Naive thymus-derived CD4-positive, alpha-beta T cell (primary cell): ENCODE measurements around the gene ACSL5. TPM values are rescaled to one million over a fixed set of nuclear protein-coding genes. Genes with fewer than 3 reads are reported as not detected.

Experiments
- ATAC-seq: fragments of 150-1000 bp; cut with Tn5 transposase; 2 replicates; pipeline ENCODE4 v1.10.0; 2021; ENCODE audit warnings: mild to moderate bottlenecking, moderate library complexity
- CTCF ChIA-PET: fragments of 350-600 bp; sonication (Branson Sonifier 250); formaldehyde crosslinking; loops from one replicate; lab custom pipeline; 2021; ENCODE audit warnings: antibody characterized with exemption; lab: Charles Lee
- POLR2A ChIA-PET: fragments of 350-600 bp; sonication (Branson Sonifier 250); formaldehyde crosslinking; loops from one replicate; lab custom pipeline; 2021; ENCODE audit warnings: antibody characterized with exemption, inconsistent platforms; lab: Charles Lee
- DNase-seq, 9 donors: peaks; one replicate each; pipeline versions ENCODE4 v3.0.0 to v3.0.0-alpha.2; 2020 to 2022; ENCODE audit warnings: mixed read lengths in 1 of 9
- H3K27ac ChIP-seq: one replicate; pipeline ENCODE4 v1.7.0; 2013; ENCODE audit warnings: mild to moderate bottlenecking, low read depth, low read length, moderate library complexity
- H3K27me3 ChIP-seq, 2 donors: one replicate each; pipeline ENCODE4 v1.7.0; 2013; ENCODE audit warnings: low read length in 2 of 2, mild to moderate bottlenecking in 2 of 2, moderate library complexity in 2 of 2; ENCODE audit not compliant: control insufficient read depth in 2 of 2, insufficient read depth in 2 of 2
- H3K36me3 ChIP-seq, 3 experiments: 1 replicate in 2 of 3; 2 replicates in 1 of 3; pipeline ENCODE4 v1.7.0; 2013; ENCODE audit warnings: low read length in 3 of 3, mild to moderate bottlenecking in 3 of 3, moderate library complexity in 1 of 3; ENCODE audit not compliant: insufficient read depth in 3 of 3, control insufficient read depth in 2 of 3
- H3K4me1 ChIP-seq, 2 donors: one replicate each; pipeline ENCODE4 v1.7.0; 2013; ENCODE audit warnings: low read length in 2 of 2, mild to moderate bottlenecking in 2 of 2, moderate library complexity in 1 of 2; ENCODE audit not compliant: control insufficient read depth in 2 of 2, insufficient read depth in 2 of 2
- H3K4me3 ChIP-seq: 2 replicates; pipeline ENCODE4 v1.7.0; 2013; ENCODE audit warnings: mild to moderate bottlenecking, low read length
- H3K9me3 ChIP-seq, 3 experiments: 1 replicate in 2 of 3; 2 replicates in 1 of 3; pipeline ENCODE4 v1.7.0; 2013; ENCODE audit warnings: low read length in 3 of 3; ENCODE audit not compliant: control insufficient read depth in 2 of 3
- H3K27ac Mint-ChIP-seq, 9 donors: one replicate each; pipeline ENCODE4 v1.8.0; 2020 to 2022; ENCODE audit warnings: mixed read lengths in 9 of 9, mild to moderate bottlenecking in 8 of 9, moderate library complexity in 5 of 9, inconsistent platforms in 2 of 9
- H3K27me3 Mint-ChIP-seq, 5 donors: one replicate each; pipeline ENCODE4 v1.8.0; 2021 to 2022; ENCODE audit warnings: mixed read lengths in 5 of 5, mild to moderate bottlenecking in 1 of 5
- H3K36me3 Mint-ChIP-seq, 5 donors: one replicate each; pipeline ENCODE4 v1.8.0; 2020 to 2022; ENCODE audit warnings: mixed read lengths in 5 of 5, mild to moderate bottlenecking in 3 of 5, inconsistent platforms in 1 of 5
- H3K4me1 Mint-ChIP-seq, 7 donors: one replicate each; pipeline ENCODE4 v1.8.0; 2020 to 2022; ENCODE audit warnings: mixed read lengths in 7 of 7, mild to moderate bottlenecking in 3 of 7, inconsistent platforms in 1 of 7
- H3K4me3 Mint-ChIP-seq, 10 donors: one replicate each; pipeline ENCODE4 v1.8.0; 2020 to 2022; ENCODE audit warnings: mild to moderate bottlenecking in 10 of 10, mixed read lengths in 10 of 10, moderate library complexity in 6 of 10, inconsistent platforms in 2 of 10
- H3K9me3 Mint-ChIP-seq, 11 donors: one replicate each; pipeline ENCODE4 v1.8.0; 2020 to 2022; ENCODE audit warnings: mixed read lengths in 11 of 11, mild to moderate bottlenecking in 4 of 11, inconsistent platforms in 1 of 11, moderate library complexity in 1 of 11
- intact Hi-C, 2 donors: fragments of 100-400 bp; cut with micrococcal nuclease; formaldehyde crosslinking; loops; one replicate each; pipeline ENCODE4 v1.15.1; 2023
- polyA plus RNA-seq, 2 donors: library from polyadenylated mRNA; unstranded; fragments of 300-500 nt; fragmentation: Illumina TruSeq; gene quantifications; one replicate each; pipeline ENCODE4 v1.2.3, GENCODE V29; 2021
- total RNA-seq, 6 experiments: library from RNA in 5 of 6; stranded (reverse) in 5 of 6; gene quantifications; 1 replicate in 5 of 6; 2 replicates in 1 of 6; pipeline ENCODE4 v1.2.3 and lab custom pipeline; 2021 to 2026

Gene ACSL5
- total and polyA plus RNA-seq, 7 experiments from 2014 or later = 30.3 to 72.5 (median 39.7) TPM

DNA sequence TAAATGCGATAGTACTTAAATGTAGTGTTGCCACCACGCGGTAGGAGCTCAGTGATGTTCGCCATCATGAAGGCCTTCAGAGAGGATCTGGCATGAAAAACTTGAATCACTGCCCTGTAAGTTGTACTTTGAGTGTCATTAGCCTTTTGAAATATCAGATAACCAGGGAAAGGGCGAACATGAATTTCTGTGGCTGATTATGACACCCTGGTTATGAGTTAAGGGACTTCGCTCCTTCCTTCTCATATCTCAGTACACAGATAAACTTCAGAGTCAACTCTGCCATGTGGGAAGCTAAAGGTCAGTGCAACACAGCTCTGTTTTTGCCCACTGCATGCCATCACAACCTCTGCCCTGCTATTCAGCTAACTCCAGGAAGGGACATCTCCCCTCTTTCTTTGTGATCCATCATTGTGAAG, 8.9 kb upstream of the ACSL5 start:
- peak; percentile 27 for ATAC-seq
- Mint-ChIP-seq H3K9me3 (no peaks in the 10 kb centered on the region), H3K4me3 (no peak overlapping the region), H3K36me3 (no peaks in the 10 kb centered on the region), H3K4me1 (peaks cover 0 to 10% (median 0%) of the 10 kb centered on the region in 7 donors), H3K27me3 (peaks cover 0 to 16% (median 0%) of the 10 kb centered on the region in 5 donors), H3K27ac (no peak overlapping the region)
- Histone ChIP-seq H3K4me3 (no peak overlapping the region), H3K36me3 (no peaks in the 10 kb centered on the region), H3K27ac (no peak overlapping the region), H3K9me3 (no peaks in the 10 kb centered on the region), H3K27me3 (no peaks in the 10 kb centered on the region), H3K4me1 (peaks cover 0 to 16% of the 10 kb centered on the region in 2 donors)
- POLR2A ChIA-PET = no interaction called here
- no peak for DNase-seq
- CTCF ChIA-PET = no interaction called here
- intact Hi-C loops = no loop called here

GRCh38 chr10:112365451-112365850, 8.5 kb upstream of the ACSL5 start:
- H3K4me3 Mint-ChIP-seq = no peak overlapping the region
- H3K27me3 Mint-ChIP-seq = peaks cover 0 to 16% (median 0%) of the 10 kb centered on the region in 5 donors
- intact Hi-C loops = no loop called here
- DNase-seq (no peak), ATAC-seq (no peak)
- H3K27me3 ChIP-seq = no peaks in the 10 kb centered on the region
- H3K4me1 ChIP-seq = peaks cover 0 to 16% of the 10 kb centered on the region in 2 donors
- no peaks in the 10 kb centered on the region for H3K36me3 ChIP-seq
- no peaks in the 10 kb centered on the region for H3K9me3 ChIP-seq
- no peak overlapping the region for H3K27ac Mint-ChIP-seq
- CTCF ChIA-PET = no interaction called here
- no peaks in the 10 kb centered on the region for H3K36me3 Mint-ChIP-seq
- POLR2A ChIA-PET = no interaction called here
- H3K4me1 Mint-ChIP-seq = peaks cover 0 to 10% (median 0%) of the 10 kb centered on the region in 7 donors
- H3K9me3 Mint-ChIP-seq = no peaks in the 10 kb centered on the region
- no peak overlapping the region for H3K27ac ChIP-seq
- H3K4me3 ChIP-seq = no peak overlapping the region

DNA sequence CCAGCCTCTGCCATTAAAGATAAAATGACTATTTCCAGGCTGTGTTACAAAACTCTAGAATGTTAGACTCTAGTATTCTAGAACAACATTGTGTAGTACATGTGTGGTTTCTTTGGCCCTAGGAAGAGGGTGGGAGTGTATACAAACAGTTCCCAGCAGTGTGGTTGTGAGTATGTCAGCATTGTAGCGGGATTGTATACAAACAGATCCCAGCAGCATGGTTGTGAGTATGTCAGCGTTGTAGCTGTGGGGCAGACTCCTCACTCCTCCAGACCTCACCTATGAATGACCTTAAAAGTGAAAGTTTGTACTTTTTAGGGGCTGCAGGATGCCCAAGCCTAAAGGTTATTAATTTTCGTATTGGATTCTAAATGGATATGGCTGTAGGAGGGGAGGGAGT, 6.9 kb upstream of the ACSL5 start:
- Histone ChIP-seq H3K36me3 (no peaks in the 10 kb centered on the region), H3K4me1 (peaks cover 0 to 16% of the 10 kb centered on the region in 2 donors), H3K4me3 (no peak overlapping the region), H3K9me3 (no peaks in the 10 kb centered on the region), H3K27me3 (no peaks in the 10 kb centered on the region), H3K27ac (no peak overlapping the region)
- peaks cover 0 to 12% (median 0%) of the 10 kb centered on the region in 5 donors for H3K27me3 Mint-ChIP-seq
- intact Hi-C loops = no loop called here
- H3K36me3 Mint-ChIP-seq = no peaks in the 10 kb centered on the region
- H3K4me1 Mint-ChIP-seq = peaks cover 0 to 10% (median 0%) of the 10 kb centered on the region in 7 donors
- H3K4me3 Mint-ChIP-seq = no peak overlapping the region
- DNase-seq (no peak), ATAC-seq (no peak)
- no peak overlapping the region for H3K27ac Mint-ChIP-seq
- ChIA-PET POLR2A (no interaction called here), CTCF (no interaction called here)
- H3K9me3 Mint-ChIP-seq = peaks cover 0 to 3% (median 0%) of the 10 kb centered on the region in 11 donors

- DNase-seq (no peak), ATAC-seq (no peak)
- Histone ChIP-seq H3K4me3 (no peak overlapping the region), H3K9me3 (no peaks in the 10 kb centered on the region), H3K27me3 (no peaks in the 10 kb centered on the region), H3K36me3 (no peaks in the 10 kb centered on the region), H3K4me1 (peaks cover 0 to 16% of the 10 kb centered on the region in 2 donors), H3K27ac (no peak overlapping the region)
- H3K36me3 Mint-ChIP-seq = no peaks in the 10 kb centered on the region
- H3K27me3 Mint-ChIP-seq = peaks cover 0 to 10% (median 0%) of the 10 kb centered on the region in 5 donors
- no peak overlapping the region for H3K4me3 Mint-ChIP-seq
- CTCF ChIA-PET = no interaction called here
- POLR2A ChIA-PET = no interaction called here
- no peak overlapping the region for H3K27ac Mint-ChIP-seq
- intact Hi-C loops = no loop called here
- peaks cover 0 to 3% (median 0%) of the 10 kb centered on the region in 11 donors for H3K9me3 Mint-ChIP-seq
- H3K4me1 Mint-ChIP-seq = peaks cover 0 to 10% (median 0%) of the 10 kb centered on the region in 7 donors
Observed at GRCh38 chr10:112367516-112367915, 6.4 kb upstream of the ACSL5 start.

DNA sequence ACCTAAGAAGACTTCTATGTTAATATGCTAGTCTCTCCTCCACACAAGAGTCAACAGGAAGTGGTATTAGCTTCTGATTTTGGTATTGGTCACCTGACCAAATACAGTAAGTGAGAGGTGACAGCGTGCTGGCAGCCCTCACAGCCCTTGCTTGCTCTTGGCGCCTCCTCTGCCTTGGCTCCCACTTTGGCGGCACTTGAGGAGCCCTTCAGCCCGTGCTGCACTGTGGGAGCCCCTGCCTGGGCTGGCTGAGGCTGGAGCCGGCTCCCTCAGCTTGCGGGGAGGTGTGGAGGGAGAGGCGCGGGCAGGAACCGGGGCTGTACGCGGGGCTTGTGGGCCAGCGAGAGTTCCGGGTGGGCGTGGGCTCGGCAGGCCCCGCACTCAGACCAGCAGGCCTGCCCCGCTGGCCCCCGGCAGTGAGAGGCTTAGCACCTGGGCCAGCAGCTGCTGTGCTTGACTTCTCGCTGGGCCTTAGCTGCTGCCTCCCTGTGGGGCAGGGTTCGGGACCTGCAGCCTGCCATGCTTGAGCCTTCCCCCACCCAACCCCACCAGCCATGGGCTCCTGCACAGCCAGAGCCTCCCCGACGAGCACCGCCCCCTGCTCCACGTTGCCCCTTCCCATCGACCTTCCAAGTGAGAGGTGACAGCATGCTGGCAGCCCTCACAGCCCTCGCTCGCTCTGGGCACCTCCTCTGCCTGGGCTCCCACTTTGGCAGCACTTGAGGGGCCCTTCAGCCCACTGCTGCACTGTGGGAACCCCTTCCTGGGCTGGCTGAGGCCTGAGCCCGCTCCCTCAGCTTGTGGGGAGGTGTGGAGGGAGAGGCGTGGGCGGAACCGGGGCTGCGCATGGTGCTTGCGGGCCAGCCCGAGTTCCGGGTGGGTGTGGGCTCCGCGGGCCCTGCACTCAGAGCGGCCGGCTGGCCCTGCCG, 4.2 kb upstream of the ACSL5 start:
- Mint-ChIP-seq H3K27ac (peak overlapping the region in 1 of 9 donors; percentile 13), H3K9me3 (peaks cover 0 to 3% (median 0%) of the 10 kb centered on the region in 11 donors), H3K27me3 (peaks cover 0 to 10% (median 0%) of the 10 kb centered on the region in 5 donors), H3K4me3 (no peak overlapping the region), H3K4me1 (peaks cover 8 to 22% (median 13%) of the 10 kb centered on the region in 7 donors), H3K36me3 (no peaks in the 10 kb centered on the region)
- Histone ChIP-seq H3K36me3 (no peaks in the 10 kb centered on the region), H3K27ac (no peak overlapping the region), H3K9me3 (no peaks in the 10 kb centered on the region), H3K4me1 (peaks cover 0 to 22% of the 10 kb centered on the region in 2 donors), H3K27me3 (no peaks in the 10 kb centered on the region), H3K4me3 (no peak overlapping the region)
- ATAC-seq (peak; percentile 82), DNase-seq (peak in 1 of 9 donors; percentile 9)
- ChIA-PET POLR2A (no interaction called here), CTCF (no interaction called here)
- intact Hi-C loops = loop anchor here in 1 of 2 donors (10.0 kb wide), 1 partner anchor 1805 kb away; the partner anchor contains the start of genes CCDC186 and TDRD1

GRCh38 chr10:112370424-112370819, 3.5 kb upstream of the ACSL5 start:
- Histone ChIP-seq H3K27me3 (no peaks in the 10 kb centered on the region), H3K4me3 (no peak overlapping the region), H3K27ac (no peak overlapping the region), H3K36me3 (no peaks in the 10 kb centered on the region), H3K4me1 (peaks cover 0 to 25% of the 10 kb centered on the region in 2 donors), H3K9me3 (no peaks in the 10 kb centered on the region)
- ATAC-seq (no peak), DNase-seq (no peak)
- no peak overlapping the region for H3K27ac Mint-ChIP-seq
- peaks cover 14 to 29% (median 20%) of the 10 kb centered on the region in 7 donors for H3K4me1 Mint-ChIP-seq
- H3K4me3 Mint-ChIP-seq = no peak overlapping the region
- POLR2A ChIA-PET = no interaction called here
- H3K9me3 Mint-ChIP-seq = peaks cover 0 to 3% (median 0%) of the 10 kb centered on the region in 11 donors
- CTCF ChIA-PET = no interaction called here
- peaks cover 0 to 6% (median 0%) of the 10 kb centered on the region in 5 donors for H3K27me3 Mint-ChIP-seq
- no peaks in the 10 kb centered on the region for H3K36me3 Mint-ChIP-seq
- intact Hi-C loops = loop anchor here in 1 of 2 donors (10.0 kb wide), 1 partner anchor 1804 kb away; the partner anchor contains the start of genes CCDC186 and TDRD1
